IPS-15b (cell line): Measurements from ENCODE around the gene STMND1.
"Not testable (repeated sequence)": the region's sequence is repeated elsewhere in the genome, so short reads cannot be mapped to it uniquely, and the experiment has no call there.

Experiments used
- H3K27me3 ChIP-seq: one replicate; pipeline ENCODE4 v1.6.1; 2013; ENCODE audit warnings: low read length; ENCODE audit not compliant: control insufficient read depth, insufficient read depth
- H3K36me3 ChIP-seq: one replicate; pipeline ENCODE4 v1.6.1; 2013; ENCODE audit warnings: low read length; ENCODE audit not compliant: control insufficient read depth, insufficient read depth
- H3K4me1 ChIP-seq: one replicate; pipeline ENCODE4 v1.6.1; 2013; ENCODE audit warnings: mild to moderate bottlenecking, low read length; ENCODE audit not compliant: control insufficient read depth, insufficient read depth
- H3K4me3 ChIP-seq: one replicate; pipeline ENCODE4 v1.5.1; 2013; ENCODE audit warnings: low read depth, low read length
- H3K9ac ChIP-seq: one replicate; pipeline ENCODE4 v1.6.1; 2013; ENCODE audit warnings: low read depth, mild to moderate bottlenecking, low read length
- H3K9me3 ChIP-seq: one replicate; pipeline ENCODE4 v1.6.1; 2013; ENCODE audit warnings: mild to moderate bottlenecking, low read length; ENCODE audit not compliant: control insufficient read depth, insufficient read depth

STMND1 gene

GRCh38 chr6:17073596-17073995 is 28.3 kb upstream of the STMND1 start:
- H3K9me3 ChIP-seq, H3K36me3 ChIP-seq, H3K4me1 ChIP-seq, H3K9ac ChIP-seq, H3K27me3 ChIP-seq, H3K4me3 ChIP-seq: not testable (repeated sequence)

DNA sequence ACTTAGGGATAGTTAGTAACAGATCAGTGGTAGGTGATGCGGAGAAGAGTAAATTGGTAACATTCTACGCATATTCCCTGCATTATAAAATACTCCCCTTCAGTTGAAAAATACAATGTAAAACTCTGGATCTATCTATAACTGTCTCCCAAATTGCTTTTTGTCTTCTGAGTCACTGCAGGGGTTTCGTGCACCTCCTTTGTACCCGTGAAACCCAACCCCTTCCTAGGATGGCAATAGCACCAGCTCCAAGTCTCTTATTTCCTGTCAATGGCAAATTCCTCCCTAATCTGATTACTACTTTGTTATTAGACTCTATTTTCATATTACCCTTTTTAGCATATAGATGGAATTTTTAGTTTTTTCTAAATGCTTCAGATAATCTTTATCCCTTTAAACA is 20.6 kb upstream of the STMND1 start:
- Histone ChIP-seq H3K27me3 (no peaks in the 10 kb centered on the region), H3K4me3 (no peak overlapping the region), H3K4me1 (no peaks in the 10 kb centered on the region), H3K9ac (no peak overlapping the region), H3K9me3 (no peaks in the 10 kb centered on the region), H3K36me3 (no peaks in the 10 kb centered on the region)

DNA sequence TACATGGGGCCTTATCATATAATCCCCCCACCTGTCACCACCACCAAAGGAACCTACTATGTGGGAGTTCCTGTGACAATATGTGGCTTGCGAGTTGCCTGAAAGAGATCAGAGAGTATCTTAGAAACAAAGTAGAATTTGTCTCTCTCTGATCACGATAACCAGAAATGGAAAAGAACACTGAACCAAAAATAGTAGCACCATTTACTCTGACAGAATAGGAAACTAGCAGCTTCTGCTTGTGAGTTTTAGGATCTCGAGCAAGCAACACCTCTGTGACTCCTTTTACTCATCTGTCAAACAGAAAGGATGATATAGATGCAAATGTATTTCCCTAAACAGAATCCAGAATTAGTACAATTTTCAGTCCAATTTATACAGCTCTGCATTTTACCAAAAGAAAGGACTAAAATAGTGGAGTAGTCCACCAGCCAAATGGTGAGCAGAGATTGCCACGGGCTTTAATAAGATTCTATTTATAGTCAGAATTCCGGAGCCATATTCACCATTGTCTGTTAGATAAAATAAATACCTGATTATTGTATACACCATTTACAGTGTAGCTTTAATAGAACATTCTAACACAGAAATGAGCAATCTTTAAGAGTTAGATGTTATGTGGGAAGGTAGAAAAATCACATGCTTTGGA is 19.9 kb upstream of the STMND1 start:
- no peaks in the 10 kb centered on the region for H3K27me3 ChIP-seq
- no peaks in the 10 kb centered on the region for H3K36me3 ChIP-seq
- H3K4me3 ChIP-seq: no peak overlapping the region
- H3K9ac ChIP-seq: no peak overlapping the region
- H3K4me1 ChIP-seq: no peaks in the 10 kb centered on the region
- H3K9me3 ChIP-seq: no peaks in the 10 kb centered on the region

- H3K4me1 ChIP-seq: no peaks in the 10 kb centered on the region
- no peak overlapping the region for H3K4me3 ChIP-seq
- no peaks in the 10 kb centered on the region for H3K36me3 ChIP-seq
- no peaks in the 10 kb centered on the region for H3K27me3 ChIP-seq
- H3K9me3 ChIP-seq: no peaks in the 10 kb centered on the region
- no peak overlapping the region for H3K9ac ChIP-seq
Measured at GRCh38 chr6:17083397-17083796, 18.5 kb upstream of the STMND1 start.

DNA sequence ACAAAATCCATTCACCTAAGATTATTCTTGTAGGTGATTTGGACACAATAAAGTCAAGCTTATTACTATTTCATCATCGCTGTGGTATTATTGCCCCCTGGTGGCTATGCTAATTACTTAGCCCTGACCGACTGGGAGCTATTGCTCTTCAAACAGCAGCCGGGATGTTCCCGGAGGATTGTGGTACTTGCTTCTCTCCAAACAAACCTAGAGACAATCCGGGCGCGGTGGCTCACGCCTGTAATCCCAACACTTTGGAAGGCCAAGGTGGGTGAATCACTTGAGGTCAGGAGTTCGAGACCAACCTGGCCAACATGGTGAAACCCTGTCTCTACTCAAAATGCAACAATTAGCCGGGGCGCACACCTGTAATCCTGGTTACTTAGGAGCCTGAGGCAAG is 15.4 kb upstream of the STMND1 start:
- H3K4me1 ChIP-seq: no peaks in the 10 kb centered on the region
- H3K36me3 ChIP-seq: no peaks in the 10 kb centered on the region
- no peak overlapping the region for H3K9ac ChIP-seq
- H3K27me3 ChIP-seq: no peaks in the 10 kb centered on the region
- H3K4me3 ChIP-seq: no peak overlapping the region
- no peaks in the 10 kb centered on the region for H3K9me3 ChIP-seq

DNA sequence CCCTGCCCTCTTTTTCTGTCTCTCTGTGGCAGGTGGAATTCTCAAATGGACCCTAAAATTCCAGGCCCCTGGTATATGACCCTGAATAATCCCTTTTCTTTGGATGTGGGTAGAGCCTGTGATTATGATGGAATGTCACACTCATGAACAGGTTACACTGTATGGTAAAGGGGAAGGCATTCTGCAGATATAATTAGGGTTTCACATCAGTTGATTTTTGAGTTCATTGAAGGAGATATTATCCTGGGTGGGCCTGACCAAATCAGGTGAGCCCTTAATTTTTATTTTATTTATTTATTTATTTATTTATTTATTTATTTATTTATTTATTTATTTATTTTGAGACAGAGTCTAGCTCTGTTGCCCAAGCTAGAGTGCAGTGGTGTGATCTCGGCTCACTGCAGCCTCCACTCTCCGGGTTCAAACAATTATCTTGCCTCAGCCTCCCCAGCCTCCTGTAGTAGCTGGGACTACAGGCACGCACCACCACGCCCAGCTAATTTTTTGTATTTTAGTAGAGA is 13.7 kb upstream of the STMND1 start:
- Histone ChIP-seq H3K27me3 (no peaks in the 10 kb centered on the region), H3K4me1 (no peaks in the 10 kb centered on the region), H3K9me3 (no peaks in the 10 kb centered on the region), H3K4me3 (no peak overlapping the region), H3K36me3 (no peaks in the 10 kb centered on the region), H3K9ac (no peak overlapping the region)

GRCh38 chr6:17091122-17091521 is 10.7 kb upstream of the STMND1 start:
- Histone ChIP-seq H3K4me3 (no peak overlapping the region), H3K36me3 (no peaks in the 10 kb centered on the region), H3K4me1 (no peaks in the 10 kb centered on the region), H3K9ac (no peak overlapping the region), H3K9me3 (no peaks in the 10 kb centered on the region), H3K27me3 (no peaks in the 10 kb centered on the region)

DNA sequence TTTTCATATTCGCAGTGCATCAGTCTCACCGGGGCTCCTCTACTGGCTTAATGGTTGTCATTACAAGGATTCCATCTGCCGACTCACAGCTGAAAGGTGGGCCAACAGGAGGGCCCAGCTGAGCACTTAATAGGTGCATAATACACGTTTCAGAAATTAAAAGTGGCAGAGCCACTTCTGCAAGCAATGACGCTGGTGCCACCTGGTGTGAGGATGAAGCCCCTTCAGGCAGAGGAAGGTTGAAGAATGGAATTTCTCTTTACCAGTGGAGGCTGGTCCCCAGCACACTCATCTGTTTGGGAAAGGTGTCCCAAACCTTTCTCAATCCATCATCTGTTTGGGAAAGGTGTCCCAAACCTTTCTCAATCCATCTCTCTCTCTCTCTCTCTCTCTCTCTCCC is 8.2 kb upstream of the STMND1 start:
- no peak overlapping the region for H3K9ac ChIP-seq
- H3K9me3 ChIP-seq: no peaks in the 10 kb centered on the region
- no peak overlapping the region for H3K4me3 ChIP-seq
- H3K27me3 ChIP-seq: no peaks in the 10 kb centered on the region
- H3K4me1 ChIP-seq: no peaks in the 10 kb centered on the region
- no peaks in the 10 kb centered on the region for H3K36me3 ChIP-seq

GRCh38 chr6:17096096-17096495 is 5.8 kb upstream of the STMND1 start:
- H3K9ac ChIP-seq: no peak overlapping the region
- no peaks in the 10 kb centered on the region for H3K36me3 ChIP-seq
- H3K4me3 ChIP-seq: no peak overlapping the region
- H3K4me1 ChIP-seq: no peaks in the 10 kb centered on the region
- H3K27me3 ChIP-seq: peaks cover 17% of the 10 kb centered on the region
- no peaks in the 10 kb centered on the region for H3K9me3 ChIP-seq

- Histone ChIP-seq H3K9me3 (no peaks in the 10 kb centered on the region), H3K27me3 (peaks cover 23% of the 10 kb centered on the region), H3K9ac (no peak overlapping the region), H3K4me1 (no peaks in the 10 kb centered on the region), H3K36me3 (no peaks in the 10 kb centered on the region), H3K4me3 (no peak overlapping the region)
Measured at GRCh38 chr6:17096652-17097051, 5.2 kb upstream of the STMND1 start.

DNA sequence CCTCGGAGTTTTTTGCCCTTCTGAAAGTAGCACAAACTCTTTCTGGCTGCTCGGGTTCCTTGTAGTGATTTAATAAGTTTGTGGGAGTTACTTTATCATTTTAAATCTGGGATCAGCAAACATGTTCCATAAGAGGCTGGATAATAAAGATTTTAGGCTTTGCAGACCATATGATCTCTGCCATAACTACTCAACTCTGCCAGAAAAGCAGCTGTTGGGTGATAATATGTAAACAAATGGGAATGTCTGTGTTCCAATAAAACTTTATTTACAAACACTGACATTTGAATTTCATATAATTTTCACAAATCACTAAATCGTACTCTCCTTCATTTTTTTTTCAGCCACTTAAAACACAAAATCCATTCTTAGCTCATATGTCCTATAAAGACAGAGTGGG is 3.9 kb upstream of the STMND1 start:
- H3K27me3 ChIP-seq: peaks cover 36% of the 10 kb centered on the region
- no peaks in the 10 kb centered on the region for H3K36me3 ChIP-seq
- no peaks in the 10 kb centered on the region for H3K4me1 ChIP-seq
- no peak overlapping the region for H3K4me3 ChIP-seq
- H3K9me3 ChIP-seq: no peaks in the 10 kb centered on the region
- H3K9ac ChIP-seq: no peak overlapping the region

DNA sequence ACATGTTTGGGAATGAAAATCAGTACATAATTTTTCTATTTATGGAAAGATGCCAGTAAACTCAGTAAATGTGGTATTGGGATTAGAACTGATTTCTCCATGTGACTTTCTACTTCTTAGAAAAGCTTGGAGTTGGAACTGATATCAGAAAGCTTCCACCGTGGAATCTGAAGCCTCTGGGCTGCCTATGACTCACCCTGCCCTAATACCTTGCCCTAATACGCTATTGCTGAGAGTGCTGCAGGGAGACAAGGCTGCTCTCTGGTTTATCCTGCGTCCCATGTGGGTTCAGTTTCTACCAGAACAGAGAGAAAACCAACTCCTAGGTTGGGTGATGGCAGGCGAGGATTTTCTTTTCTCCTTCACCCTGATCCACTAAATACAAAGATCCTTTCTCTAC is 3.3 kb upstream of the STMND1 start:
- Histone ChIP-seq H3K4me1 (no peaks in the 10 kb centered on the region), H3K4me3 (no peak overlapping the region), H3K36me3 (no peaks in the 10 kb centered on the region), H3K9me3 (no peaks in the 10 kb centered on the region), H3K27me3 (peaks cover 40% of the 10 kb centered on the region), H3K9ac (no peak overlapping the region)
